Activated T-cell treated with anti-CD3 and anti-CD28 coated beads, Interleukin-2, amount 50 U/mL, for 24 hours (primary cell): Measurements from ENCODE around the gene DMWD.

Source experiments
- DNase-seq: peaks from one replicate; pipeline ENCODE4 v3.0.0-alpha.2; 2020
- H3K27ac Mint-ChIP-seq: 2 replicates; pipeline ENCODE4 v1.8.0; 2020; ENCODE audit warnings: mild to moderate bottlenecking, mixed read lengths
- H3K27me3 Mint-ChIP-seq: 2 replicates; pipeline ENCODE4 v1.8.0; 2020; ENCODE audit warnings: mixed read lengths
- H3K36me3 Mint-ChIP-seq: 2 replicates; pipeline ENCODE4 v1.8.0; 2020; ENCODE audit warnings: low read depth, mixed read lengths
- H3K4me1 Mint-ChIP-seq: 2 replicates; pipeline ENCODE4 v1.8.0; 2020; ENCODE audit warnings: low read depth, mixed read lengths
- H3K4me3 Mint-ChIP-seq: 2 replicates; pipeline ENCODE4 v1.8.0; 2020; ENCODE audit warnings: mild to moderate bottlenecking, moderate library complexity, mixed read lengths
- H3K9me3 Mint-ChIP-seq: 2 replicates; pipeline ENCODE4 v1.8.0; 2020; ENCODE audit warnings: mixed read lengths

Gene DMWD

DNA sequence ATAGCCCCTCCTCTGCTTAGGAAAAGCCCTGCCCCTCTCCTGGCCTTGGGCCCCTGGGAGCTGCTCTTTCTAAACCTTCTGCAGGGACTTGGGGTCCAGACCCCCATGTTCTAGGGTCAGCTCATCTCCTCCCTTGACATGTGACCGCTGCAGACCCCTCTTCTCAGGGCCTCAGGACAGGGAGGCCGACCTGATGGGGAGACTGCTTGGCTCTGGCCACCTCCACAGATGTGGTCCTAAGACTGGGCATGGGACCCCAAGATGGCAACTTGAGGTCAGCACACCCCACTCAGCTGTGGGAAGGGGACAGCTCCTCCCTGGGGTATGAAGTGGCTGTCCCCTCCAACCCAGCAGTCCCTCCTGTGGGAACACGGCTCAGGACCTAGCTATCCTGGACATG lies 19.7 kb downstream of the DMWD start:
- Mint-ChIP-seq H3K4me1 (peaks cover 19% of the 10 kb centered on the region), H3K9me3 (no peaks in the 10 kb centered on the region), H3K4me3 (no peak overlapping the region), H3K27ac (no peak overlapping the region), H3K36me3 (peaks cover 16% of the 10 kb centered on the region), H3K27me3 (peaks cover 13% of the 10 kb centered on the region)
- no peak for DNase-seq

DNA sequence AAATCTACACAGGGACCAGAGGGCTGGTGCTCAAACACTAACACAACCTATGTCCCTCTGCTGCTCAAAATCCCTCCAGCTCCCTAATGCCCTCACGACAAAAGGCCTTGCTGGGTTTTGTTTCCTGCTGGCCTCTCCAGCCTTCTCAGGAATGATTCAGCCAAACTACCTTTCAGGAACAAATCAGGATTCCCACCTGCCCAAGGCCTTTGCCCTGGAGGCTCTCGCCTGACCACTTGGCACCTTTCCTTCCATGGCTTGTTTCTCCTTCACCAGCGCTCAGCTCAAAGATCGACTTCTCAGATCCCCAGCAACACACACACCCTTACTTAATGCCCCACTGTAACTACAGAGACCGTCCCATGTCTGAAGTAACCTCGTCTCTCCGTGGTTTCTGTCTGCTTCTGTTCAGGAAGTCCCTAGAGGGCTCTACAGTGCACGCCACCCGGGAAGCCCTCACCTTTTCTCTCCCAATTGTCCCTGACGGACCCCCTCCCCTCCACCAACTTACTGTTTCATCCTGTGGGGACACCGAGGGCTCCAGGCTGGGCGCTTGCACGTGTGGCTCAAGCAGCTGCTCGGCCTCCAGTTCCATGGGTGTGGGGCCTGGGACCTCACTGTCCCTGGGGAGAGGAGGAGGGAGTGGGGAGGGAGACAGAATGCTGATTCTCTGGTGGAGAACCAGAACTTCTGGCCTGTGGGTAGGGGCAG lies 20.4 kb downstream of the DMWD start:
- Mint-ChIP-seq H3K36me3 (peaks cover 10% of the 10 kb centered on the region), H3K4me3 (no peak overlapping the region), H3K9me3 (no peaks in the 10 kb centered on the region), H3K27me3 (peaks cover 16% of the 10 kb centered on the region), H3K4me1 (peaks cover 19% of the 10 kb centered on the region), H3K27ac (no peak overlapping the region)
- DNase-seq = no peak

DNA sequence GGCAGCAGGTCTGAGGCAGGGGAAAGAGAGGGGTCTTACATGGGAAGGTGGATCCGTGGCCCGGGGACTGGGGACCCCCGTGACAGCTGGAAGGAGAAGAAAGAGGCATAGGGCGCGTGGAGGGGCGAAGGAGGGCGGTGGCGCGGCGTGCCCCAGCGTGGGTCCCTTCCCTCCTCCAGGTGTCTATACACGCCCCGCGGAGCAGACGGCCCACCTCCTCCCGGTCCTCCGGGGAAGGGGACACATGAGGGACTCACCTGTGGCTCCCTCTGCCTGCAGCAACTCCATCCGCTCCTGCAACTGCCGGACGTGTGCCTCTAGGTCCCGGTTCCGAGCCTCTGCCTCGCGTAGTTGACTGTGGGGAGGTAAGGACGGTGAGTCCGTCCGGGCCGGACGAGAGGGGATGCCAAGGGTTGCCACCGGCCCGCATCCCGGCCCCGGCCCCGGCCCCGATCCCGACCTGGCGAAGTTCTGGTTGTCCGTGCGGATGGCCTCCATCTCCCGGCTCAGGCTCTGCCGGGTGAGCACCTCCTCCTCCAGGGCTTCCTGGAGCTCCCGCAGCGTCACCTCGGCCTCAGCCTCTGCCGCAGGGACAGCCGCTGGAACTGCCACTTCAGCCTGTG lies 21.2 kb downstream of the DMWD start:
- H3K27ac Mint-ChIP-seq = no peak overlapping the region
- peaks cover 1% of the 10 kb centered on the region for H3K36me3 Mint-ChIP-seq
- H3K9me3 Mint-ChIP-seq = no peaks in the 10 kb centered on the region
- no peak for DNase-seq
- peak overlapping the region; percentile 13 for H3K4me3 Mint-ChIP-seq
- peaks cover 19% of the 10 kb centered on the region for H3K4me1 Mint-ChIP-seq
- peaks cover 17% of the 10 kb centered on the region for H3K27me3 Mint-ChIP-seq

DNA sequence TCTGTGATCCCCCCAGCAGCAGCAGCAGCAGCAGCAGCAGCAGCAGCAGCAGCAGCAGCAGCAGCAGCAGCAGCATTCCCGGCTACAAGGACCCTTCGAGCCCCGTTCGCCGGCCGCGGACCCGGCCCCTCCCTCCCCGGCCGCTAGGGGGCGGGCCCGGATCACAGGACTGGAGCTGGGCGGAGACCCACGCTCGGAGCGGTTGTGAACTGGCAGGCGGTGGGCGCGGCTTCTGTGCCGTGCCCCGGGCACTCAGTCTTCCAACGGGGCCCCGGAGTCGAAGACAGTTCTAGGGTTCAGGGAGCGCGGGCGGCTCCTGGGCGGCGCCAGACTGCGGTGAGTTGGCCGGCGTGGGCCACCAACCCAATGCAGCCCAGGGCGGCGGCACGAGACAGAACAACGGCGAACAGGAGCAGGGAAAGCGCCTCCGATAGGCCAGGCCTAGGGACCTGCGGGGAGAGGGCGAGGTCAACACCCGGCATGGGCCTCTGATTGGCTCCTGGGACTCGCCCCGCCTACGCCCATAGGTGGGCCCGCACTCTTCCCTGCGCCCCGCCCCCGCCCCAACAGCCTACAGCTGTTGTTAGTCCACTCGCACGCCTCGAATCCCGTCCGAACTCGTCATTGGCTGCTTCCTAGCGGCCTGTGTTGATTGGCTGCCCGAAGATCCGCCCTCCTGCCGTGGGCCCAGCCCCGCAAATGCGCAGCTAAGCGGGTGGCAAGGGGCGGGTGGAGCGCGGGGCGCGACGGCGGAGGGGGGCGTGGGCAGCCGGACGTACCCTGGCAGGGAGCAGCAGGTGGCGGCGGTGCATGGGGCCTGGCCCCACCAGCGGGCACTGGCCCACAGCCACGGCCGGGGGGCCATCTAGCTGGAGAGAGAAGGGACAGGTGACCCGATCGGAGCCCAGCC lies 22.2 kb downstream of the DMWD start:
- Mint-ChIP-seq H3K36me3 (no peaks in the 10 kb centered on the region), H3K27me3 (peaks cover 27% of the 10 kb centered on the region), H3K4me3 (peak overlapping the region; percentile 81), H3K27ac (peak overlapping the region; percentile 80), H3K9me3 (no peaks in the 10 kb centered on the region), H3K4me1 (peaks cover 19% of the 10 kb centered on the region)
- DNase-seq = peak; percentile 94

DNA sequence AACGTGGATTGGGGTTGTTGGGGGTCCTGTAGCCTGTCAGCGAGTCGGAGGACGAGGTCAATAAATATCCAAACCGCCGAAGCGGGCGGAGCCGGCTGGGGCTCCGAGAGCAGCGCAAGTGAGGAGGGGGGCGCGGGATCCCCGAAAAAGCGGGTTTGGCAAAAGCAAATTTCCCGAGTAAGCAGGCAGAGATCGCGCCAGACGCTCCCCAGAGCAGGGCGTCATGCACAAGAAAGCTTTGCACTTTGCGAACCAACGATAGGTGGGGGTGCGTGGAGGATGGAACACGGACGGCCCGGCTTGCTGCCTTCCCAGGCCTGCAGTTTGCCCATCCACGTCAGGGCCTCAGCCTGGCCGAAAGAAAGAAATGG lies 22.8 kb downstream of the DMWD start:
- H3K27ac Mint-ChIP-seq = peak overlapping the region; percentile 80
- peaks cover 19% of the 10 kb centered on the region for H3K4me1 Mint-ChIP-seq
- H3K27me3 Mint-ChIP-seq = peaks cover 32% of the 10 kb centered on the region
- H3K4me3 Mint-ChIP-seq = peak overlapping the region; percentile 81
- H3K36me3 Mint-ChIP-seq = no peaks in the 10 kb centered on the region
- H3K9me3 Mint-ChIP-seq = no peaks in the 10 kb centered on the region
- DNase-seq = no peak

DNA sequence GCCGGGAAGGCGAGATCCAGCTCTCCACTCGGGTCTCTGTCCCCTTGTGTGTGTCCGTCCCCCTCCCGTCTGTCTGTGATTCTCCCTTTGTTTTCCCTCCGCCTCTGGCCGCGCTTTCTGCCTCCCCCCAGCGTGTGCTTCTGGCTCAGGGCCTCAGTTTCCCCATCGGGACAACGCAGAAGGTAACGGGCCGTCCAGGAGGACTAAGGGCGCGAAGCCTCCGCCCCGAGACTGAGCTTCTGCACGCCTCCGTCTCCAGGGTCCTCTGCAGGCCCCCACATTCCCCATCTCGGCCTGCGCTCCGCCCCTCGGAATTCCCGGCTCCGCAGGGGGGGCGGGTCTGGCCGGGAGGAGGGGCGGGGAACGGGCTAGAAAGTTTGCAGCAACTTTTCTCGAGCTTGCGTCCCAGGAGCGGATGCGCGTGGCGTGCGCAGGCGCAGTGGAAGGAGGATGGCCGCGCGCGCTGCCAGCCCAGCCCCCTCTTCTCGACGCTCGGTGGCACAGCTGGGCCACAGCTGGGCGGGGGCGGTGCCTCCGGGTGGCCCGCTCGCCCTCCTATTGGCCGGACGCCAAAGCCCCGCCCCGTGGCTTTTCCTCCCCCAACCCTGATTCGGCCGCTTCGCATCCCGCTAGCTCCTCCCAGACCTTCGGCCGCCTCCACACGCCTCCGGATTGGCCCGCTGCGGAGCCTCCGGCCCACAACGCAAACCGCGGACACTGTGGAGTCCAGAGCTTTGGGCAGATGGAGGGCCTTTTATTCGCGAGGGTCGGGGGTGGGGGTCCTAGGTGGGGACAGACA lies 23.5 kb downstream of the DMWD start, which contains the start of gene SIX5:
SIX5 (minus strand) TSS at position 269 of the 799 bp plus-strand sequence. CDS start 408 bp downstream, outside the sequence.
- Mint-ChIP-seq H3K4me3 (peak within 1 kb of the TSS; percentile 81), H3K36me3 (no peaks in the 10 kb centered on the region), H3K4me1 (peaks cover 19% of the 10 kb centered on the region), H3K27me3 (peaks cover 36% of the 10 kb centered on the region), H3K9me3 (no peaks in the 10 kb centered on the region), H3K27ac (peak within 1 kb of the TSS; percentile 80)
- DNase-seq = peak; percentile 96

DNA sequence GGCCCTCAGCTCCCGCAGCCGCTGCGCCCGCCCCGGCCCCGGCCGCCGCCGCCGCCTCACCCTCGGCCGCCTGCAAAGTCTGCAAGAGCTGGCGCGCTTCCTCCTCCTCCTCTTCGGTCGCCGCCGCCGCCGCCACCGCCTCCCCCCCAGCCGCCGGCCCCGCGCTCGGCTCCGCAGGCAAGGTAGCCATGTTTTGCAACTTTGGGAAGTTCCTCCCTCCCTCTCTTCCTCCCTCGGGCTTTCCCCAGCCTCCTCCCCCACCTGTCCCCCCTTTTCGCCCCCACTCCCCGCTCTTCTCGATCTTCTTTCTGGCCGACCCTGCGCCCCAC lies 24.0 kb downstream of the DMWD start:
- DNase-seq = no peak
- no peaks in the 10 kb centered on the region for H3K9me3 Mint-ChIP-seq
- H3K36me3 Mint-ChIP-seq = no peaks in the 10 kb centered on the region
- H3K4me1 Mint-ChIP-seq = peaks cover 19% of the 10 kb centered on the region
- H3K27me3 Mint-ChIP-seq = peaks cover 36% of the 10 kb centered on the region
- H3K4me3 Mint-ChIP-seq = peak overlapping the region; percentile 81
- H3K27ac Mint-ChIP-seq = no peak overlapping the region

DNA sequence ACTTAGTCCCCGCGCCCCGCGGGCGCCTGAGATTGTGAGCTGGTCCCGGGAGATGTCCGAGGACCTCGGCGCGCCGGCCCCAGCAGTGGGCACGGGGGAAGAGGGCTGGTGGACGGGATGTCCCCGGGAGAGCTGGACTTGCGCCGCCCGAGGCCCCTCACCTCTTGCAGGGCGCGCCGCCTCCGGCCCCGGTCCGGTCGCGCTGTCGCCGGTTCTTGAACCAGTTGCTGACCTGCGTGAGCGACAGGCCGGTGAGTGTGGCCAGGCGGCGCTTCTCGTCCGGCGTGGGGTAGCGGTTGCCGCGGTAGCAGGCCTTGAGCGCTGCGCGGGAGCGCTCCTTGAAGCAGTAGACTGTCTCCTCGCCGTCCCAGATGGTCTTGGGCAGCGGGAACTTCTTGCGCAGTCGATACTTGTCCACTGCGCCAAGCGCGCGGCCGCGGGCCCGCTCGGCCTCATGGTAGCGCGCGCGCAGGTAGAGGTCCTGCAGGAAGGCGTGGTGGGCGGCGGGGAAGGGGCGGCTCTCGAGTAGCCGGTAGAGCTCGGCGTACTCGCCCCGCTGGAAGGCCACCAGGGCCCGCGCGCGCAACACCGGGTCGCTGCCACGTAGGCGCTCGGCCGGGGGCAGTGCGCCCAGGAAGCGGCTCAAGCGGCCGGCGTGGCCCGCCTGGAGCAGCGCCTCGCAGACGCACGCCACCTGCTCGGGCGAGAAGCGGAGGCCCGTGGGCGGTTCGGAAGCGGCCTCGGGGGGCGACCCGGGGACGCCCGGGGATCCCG lies 24.6 kb downstream of the DMWD start:
- Mint-ChIP-seq H3K4me3 (peak overlapping the region; percentile 68), H3K9me3 (no peaks in the 10 kb centered on the region), H3K27me3 (peaks cover 36% of the 10 kb centered on the region), H3K27ac (no peak overlapping the region), H3K36me3 (no peaks in the 10 kb centered on the region), H3K4me1 (peaks cover 19% of the 10 kb centered on the region)
- peak; percentile 66 for DNase-seq

DNA sequence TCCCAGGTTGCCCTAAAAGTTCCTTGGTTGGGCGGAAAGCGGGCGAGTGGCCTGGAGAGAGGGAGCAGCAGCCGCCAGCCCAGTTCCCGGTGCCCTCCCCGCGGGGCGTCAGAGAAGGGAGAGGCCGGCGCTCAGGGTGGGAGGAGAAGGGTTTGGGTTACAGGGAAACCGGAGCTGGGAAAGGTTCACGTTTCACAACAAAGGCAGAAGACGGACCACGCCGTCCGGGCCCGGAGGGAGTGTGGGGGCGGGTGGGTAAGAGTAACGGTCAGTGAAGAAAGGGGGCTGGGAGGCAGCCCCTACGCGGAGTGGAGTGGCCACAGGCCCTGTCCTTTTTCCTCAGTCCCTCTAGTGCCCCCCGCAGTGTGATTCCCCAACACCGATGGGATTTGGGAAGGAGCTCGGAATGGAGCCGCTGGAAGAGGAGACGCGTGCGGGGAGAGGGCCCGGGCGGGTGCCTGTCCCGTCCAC lies 25.2 kb downstream of the DMWD start:
- H3K9me3 Mint-ChIP-seq = no peaks in the 10 kb centered on the region
- H3K27ac Mint-ChIP-seq = no peak overlapping the region

DNA sequence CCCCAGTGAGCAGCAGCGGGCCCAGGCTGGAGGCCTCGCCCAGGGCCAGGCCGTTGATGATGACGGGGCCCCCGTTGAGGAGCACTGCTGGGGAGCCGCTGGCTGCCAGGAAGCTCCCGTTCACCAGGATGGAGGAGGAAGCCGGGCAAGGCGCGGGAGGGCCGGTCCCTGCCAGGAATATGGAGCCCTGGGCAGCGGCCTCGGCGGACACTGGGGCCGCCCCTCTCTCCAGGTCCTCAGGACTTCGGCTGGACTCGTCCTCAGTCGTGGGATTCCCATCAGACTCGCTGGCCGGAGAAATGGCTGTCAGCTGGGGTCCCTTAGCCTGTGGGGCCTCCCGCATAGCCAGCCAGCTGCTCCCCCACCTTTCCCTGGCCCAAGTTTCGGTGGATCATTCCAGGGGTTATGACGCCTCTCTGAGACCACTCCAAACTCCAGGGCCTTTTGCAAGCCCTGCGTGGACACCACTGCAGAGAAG lies 25.7 kb downstream of the DMWD start:
- peak overlapping the region; percentile 29 for H3K4me3 Mint-ChIP-seq
- H3K36me3 Mint-ChIP-seq = no peaks in the 10 kb centered on the region
- H3K9me3 Mint-ChIP-seq = no peaks in the 10 kb centered on the region
- H3K27ac Mint-ChIP-seq = no peak overlapping the region
- H3K4me1 Mint-ChIP-seq = peaks cover 19% of the 10 kb centered on the region
- DNase-seq = no peak
- peaks cover 36% of the 10 kb centered on the region for H3K27me3 Mint-ChIP-seq

More for the DNA sequence above, 25.2 kb downstream of the DMWD start:
- DNase-seq = no peak
- peaks cover 36% of the 10 kb centered on the region for H3K27me3 Mint-ChIP-seq
- peak overlapping the region; percentile 29 for H3K4me3 Mint-ChIP-seq
- H3K36me3 Mint-ChIP-seq = no peaks in the 10 kb centered on the region
- peaks cover 19% of the 10 kb centered on the region for H3K4me1 Mint-ChIP-seq

DNA sequence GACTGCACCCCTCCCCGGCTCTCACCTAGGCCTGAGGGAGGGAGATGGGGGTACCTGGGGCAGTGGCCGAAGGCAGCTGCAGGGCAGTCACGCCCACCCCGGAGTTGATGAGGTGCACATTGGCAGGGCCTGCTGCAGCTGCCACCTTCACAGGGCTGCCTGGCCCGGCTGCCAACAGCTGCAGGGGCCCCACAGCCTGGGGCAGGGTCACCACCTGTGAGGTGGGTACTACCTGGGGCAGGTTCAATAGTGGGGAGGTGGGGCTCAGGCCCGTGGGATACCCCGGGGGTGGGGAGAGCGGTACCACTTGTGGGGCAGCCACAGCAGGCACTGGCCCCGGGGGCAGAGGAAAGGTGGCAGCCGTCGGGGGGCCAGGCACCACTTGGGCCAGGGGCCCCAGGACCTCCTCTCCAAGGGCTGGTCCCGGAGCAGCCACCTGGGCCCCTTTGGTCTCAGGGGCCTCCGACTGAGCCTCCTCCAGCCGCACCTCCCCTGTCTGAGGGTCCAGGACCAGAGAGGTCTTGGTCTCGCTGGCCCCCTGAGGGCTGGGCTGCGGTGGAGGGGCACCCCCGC lies 26.3 kb downstream of the DMWD start:
- H3K4me3 Mint-ChIP-seq = no peak overlapping the region
- no peak overlapping the region for H3K27ac Mint-ChIP-seq
- no peaks in the 10 kb centered on the region for H3K36me3 Mint-ChIP-seq
- peaks cover 19% of the 10 kb centered on the region for H3K4me1 Mint-ChIP-seq
- no peaks in the 10 kb centered on the region for H3K9me3 Mint-ChIP-seq
- H3K27me3 Mint-ChIP-seq = peaks cover 36% of the 10 kb centered on the region
- no peak for DNase-seq

DNA sequence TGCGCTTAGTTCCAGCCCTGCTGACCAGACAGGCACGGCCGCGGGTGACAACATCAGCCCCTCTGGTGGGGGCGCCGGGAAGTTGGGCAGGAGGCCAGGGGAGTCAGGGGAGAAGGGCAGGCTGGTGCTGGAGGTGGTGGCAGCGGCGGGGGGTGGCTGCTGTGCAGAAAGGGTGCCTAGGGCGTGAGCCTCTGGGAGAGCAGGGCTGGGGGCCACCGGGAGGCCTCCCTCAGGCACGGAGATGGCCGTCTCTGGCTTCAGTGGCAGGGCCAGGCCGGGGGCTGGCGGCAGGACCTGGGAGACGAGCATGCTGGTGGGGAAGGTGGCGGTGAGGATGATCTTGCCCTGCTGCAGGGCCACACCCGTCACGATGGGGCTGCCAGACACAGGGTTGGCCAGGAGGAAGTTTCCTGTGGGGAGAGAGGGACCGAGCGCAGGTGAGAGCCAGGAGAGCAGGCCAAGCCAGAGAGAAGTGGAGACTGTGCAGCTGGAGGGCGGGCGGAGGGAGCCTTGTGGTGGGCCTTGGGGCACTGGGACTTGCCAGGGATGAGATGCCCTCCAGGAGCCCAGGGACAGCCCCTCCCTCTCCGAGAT lies 26.8 kb downstream of the DMWD start:
- Mint-ChIP-seq H3K4me3 (no peak overlapping the region), H3K4me1 (peaks cover 15% of the 10 kb centered on the region), H3K27me3 (peaks cover 32% of the 10 kb centered on the region), H3K36me3 (no peaks in the 10 kb centered on the region), H3K9me3 (no peaks in the 10 kb centered on the region), H3K27ac (no peak overlapping the region)
- DNase-seq = no peak
